Osteoblast (primary cell): ENCODE results near the gene SEMA7A. TPM values are rescaled to one million over a fixed set of nuclear protein-coding genes. Genes with fewer than 3 reads are reported as not detected.

Experiments
- DNase-seq: peaks from one replicate; pipeline ENCODE4 v3.0.0; 2011; ENCODE audit warnings: low spot score, mixed read lengths; ENCODE audit not compliant: insufficient read length; ENCODE audit errors: missing footprints
- H2AFZ ChIP-seq: 2 replicates; pipeline ENCODE4 v1.6.0; 2011; ENCODE audit warnings: mild to moderate bottlenecking, low read length
- H3K27ac ChIP-seq: 2 replicates; pipeline ENCODE4 v1.5.1; 2011; ENCODE audit warnings: mild to moderate bottlenecking, low read depth, low read length, moderate library complexity
- H3K27me3 ChIP-seq: 2 replicates; pipeline ENCODE4 v1.6.0; 2012; ENCODE audit warnings: mild to moderate bottlenecking, control low read depth, inconsistent platforms, low read length, moderate library complexity; ENCODE audit not compliant: insufficient read depth
- H3K36me3 ChIP-seq: 2 replicates; pipeline ENCODE4 v1.5.1; 2011; ENCODE audit warnings: mild to moderate bottlenecking, low read length, control low read depth, moderate library complexity; ENCODE audit not compliant: insufficient read depth
- H3K4me1 ChIP-seq: 2 replicates; pipeline ENCODE4 v1.5.1; 2011; ENCODE audit warnings: mild to moderate bottlenecking, low read length, control low read depth, moderate library complexity; ENCODE audit not compliant: insufficient read depth
- H3K4me2 ChIP-seq: 2 replicates; pipeline ENCODE4 v1.6.0; 2011; ENCODE audit warnings: mild to moderate bottlenecking, low read length; ENCODE audit not compliant: insufficient read depth
- H3K4me3 ChIP-seq: fragments of 200-600 bp; sonication (generic); 3 replicates; pipeline ENCODE4 v1.5.1; 2012; ENCODE audit warnings: mild to moderate bottlenecking, low read length, inconsistent platforms; ENCODE audit not compliant: insufficient read depth
- H3K79me2 ChIP-seq: 2 replicates; pipeline ENCODE4 v1.6.0; 2012; ENCODE audit warnings: mild to moderate bottlenecking, low read length, control low read depth, inconsistent platforms; ENCODE audit not compliant: insufficient read depth
- H3K9me3 ChIP-seq: 2 replicates; pipeline ENCODE4 v1.5.1; 2011; ENCODE audit warnings: low read depth, low read length, control low read depth
- H4K20me1 ChIP-seq: 2 replicates; pipeline ENCODE4 v1.6.0; 2012; ENCODE audit warnings: mild to moderate bottlenecking, low read length, control low read depth; ENCODE audit not compliant: insufficient read depth
- total RNA-seq: library from RNA; depleted of rRNA; stranded (reverse); fragments of >200 nt; gene quantifications from 2 replicates; pipeline ENCODE4 v1.2.3, GENCODE V29; 2012
- TF ChIP-seq, protein P1 (sequence below): IDR thresholded peaks from 2 replicates; pipeline ENCODE4 v1.5.1; 2011; ENCODE audit warnings: mild to moderate bottlenecking, low read depth, low read length, moderate library complexity; ENCODE audit errors: extremely low read depth

The SEMA7A gene
- total RNA-seq, 1 donor, result 30.4 TPM

DNA sequence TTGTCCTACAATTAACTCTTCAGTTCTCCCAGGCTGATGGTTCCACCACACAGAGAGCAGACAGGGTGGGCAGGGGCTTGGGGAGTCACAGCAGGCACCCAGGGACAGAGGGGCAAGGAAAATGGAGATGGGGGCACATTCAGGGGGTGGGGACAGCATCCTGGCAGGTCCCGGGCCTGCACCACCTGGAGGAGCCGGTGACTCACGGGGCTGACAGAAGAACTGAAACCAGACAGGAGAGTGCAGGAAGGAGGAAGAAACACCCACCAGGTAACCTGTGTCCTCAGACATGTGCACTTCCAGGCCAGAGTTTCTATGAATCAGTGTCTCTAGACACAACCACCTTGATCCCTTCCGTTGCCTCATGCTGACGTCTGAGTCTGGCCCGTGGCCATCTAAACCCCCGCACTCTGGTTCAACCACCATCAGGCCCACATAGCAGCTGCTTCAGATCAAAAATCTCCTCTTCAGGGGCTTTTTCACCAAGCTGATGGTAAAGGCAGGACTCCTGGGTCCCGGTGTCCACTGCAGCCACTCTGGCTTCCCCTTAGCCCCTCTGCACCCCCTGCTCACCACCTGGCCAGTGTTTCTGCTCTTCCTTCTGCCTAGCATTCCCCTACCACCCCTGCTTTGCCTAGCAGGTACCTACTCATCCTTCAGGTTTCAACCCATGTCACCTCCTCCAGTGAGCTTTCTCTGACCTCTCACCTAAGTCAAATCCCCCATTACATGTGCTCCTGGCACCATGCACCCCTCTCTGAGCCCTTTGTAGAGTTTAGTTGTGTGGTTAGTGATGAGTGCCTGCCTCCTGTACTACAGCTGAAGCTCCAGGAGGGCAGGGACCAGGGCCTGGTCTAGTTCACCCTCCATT is 49.8 kb downstream of the SEMA7A start:
- no peaks in the 10 kb centered on the region for H3K27me3 ChIP-seq
- peak overlapping the region; percentile 71 for H3K27ac ChIP-seq
- no peaks in the 10 kb centered on the region for H4K20me1 ChIP-seq
- H3K79me2 ChIP-seq, result no peaks in the 10 kb centered on the region
- DNase-seq, result peak; percentile 76
- no peak overlapping the region for H3K4me3 ChIP-seq
- peaks cover 43% of the 10 kb centered on the region for H3K4me1 ChIP-seq
- no peaks in the 10 kb centered on the region for H3K9me3 ChIP-seq
- peak overlapping the region; percentile 23 for H2AFZ ChIP-seq
- no peaks in the 10 kb centered on the region for H3K36me3 ChIP-seq
- TF ChIP-seq, protein P1, sequence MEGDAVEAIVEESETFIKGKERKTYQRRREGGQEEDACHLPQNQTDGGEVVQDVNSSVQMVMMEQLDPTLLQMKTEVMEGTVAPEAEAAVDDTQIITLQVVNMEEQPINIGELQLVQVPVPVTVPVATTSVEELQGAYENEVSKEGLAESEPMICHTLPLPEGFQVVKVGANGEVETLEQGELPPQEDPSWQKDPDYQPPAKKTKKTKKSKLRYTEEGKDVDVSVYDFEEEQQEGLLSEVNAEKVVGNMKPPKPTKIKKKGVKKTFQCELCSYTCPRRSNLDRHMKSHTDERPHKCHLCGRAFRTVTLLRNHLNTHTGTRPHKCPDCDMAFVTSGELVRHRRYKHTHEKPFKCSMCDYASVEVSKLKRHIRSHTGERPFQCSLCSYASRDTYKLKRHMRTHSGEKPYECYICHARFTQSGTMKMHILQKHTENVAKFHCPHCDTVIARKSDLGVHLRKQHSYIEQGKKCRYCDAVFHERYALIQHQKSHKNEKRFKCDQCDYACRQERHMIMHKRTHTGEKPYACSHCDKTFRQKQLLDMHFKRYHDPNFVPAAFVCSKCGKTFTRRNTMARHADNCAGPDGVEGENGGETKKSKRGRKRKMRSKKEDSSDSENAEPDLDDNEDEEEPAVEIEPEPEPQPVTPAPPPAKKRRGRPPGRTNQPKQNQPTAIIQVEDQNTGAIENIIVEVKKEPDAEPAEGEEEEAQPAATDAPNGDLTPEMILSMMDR, result no peak
- H3K4me2 ChIP-seq, result peak overlapping the region; percentile 1

DNA sequence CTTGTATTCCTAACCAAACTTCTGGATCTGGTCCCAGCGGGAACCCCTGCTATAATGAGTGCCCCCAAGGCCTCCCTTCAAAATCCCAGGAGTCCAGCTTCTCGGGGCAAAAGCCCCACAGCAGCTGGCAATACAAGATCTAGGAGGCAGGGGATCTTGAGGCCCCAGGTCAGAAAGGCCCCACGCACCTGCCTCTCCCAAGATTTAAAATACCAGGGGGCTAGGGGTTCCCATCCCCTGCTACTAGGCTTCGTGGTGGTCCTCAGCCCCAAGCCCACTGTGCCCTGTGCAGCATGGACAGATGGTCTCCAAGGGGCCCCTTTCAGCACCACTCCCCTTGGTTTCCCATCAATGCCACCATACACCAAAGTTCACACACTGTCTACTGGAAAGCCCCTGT is 50.5 kb downstream of the SEMA7A start:
- H2AFZ ChIP-seq, result no peak overlapping the region
- H4K20me1 ChIP-seq, result no peaks in the 10 kb centered on the region
- H3K27me3 ChIP-seq, result no peaks in the 10 kb centered on the region
- TF ChIP-seq, protein P1, result no peak
- H3K27ac ChIP-seq, result peak overlapping the region; percentile 71
- no peaks in the 10 kb centered on the region for H3K36me3 ChIP-seq
- H3K4me1 ChIP-seq, result peaks cover 44% of the 10 kb centered on the region
- peak; percentile 58 for DNase-seq
- no peak overlapping the region for H3K4me3 ChIP-seq
- no peak overlapping the region for H3K4me2 ChIP-seq
- H3K79me2 ChIP-seq, result no peaks in the 10 kb centered on the region
- no peaks in the 10 kb centered on the region for H3K9me3 ChIP-seq

DNA sequence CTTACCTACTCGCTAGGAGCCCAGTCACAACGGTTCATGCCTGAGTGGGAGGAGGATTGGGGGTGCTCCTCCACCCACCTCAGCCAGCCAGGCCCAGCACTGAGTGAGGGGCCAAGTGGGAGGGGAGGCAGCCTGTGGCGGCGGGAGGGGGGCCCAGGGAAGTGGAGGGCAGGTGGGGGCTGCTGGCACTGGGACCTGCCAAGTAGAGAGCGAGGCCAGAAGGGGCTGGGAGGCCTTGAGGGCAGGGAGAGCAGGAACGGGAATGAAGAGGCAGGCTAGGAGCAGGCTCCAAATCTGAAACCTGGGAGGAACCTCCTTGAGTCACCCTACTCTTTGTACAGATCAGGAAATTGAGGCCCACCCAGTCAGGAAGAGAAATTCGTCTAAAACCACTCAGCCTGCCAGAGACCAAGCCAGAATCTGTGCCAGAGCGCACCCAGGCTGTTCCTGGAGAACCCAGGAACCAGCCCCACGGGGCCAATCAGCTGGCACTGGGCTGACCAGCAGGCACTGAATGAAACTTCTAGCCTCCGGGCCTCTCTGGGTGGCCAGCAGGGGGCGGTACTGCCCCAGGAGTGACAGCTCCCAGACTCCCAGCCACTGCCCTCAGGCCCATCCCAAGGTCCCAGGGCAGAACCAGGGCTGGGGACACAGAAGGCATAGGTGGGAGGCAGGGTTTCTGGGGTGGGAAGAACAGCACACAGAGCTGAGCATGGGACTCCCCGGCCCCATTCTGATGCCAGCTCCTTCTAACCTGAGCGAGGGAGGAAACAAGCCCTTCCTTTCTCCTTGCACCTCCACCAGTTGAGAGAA is 51.5 kb downstream of the SEMA7A start:
- peak overlapping the region; percentile 55 for H3K4me2 ChIP-seq
- no peak overlapping the region for H3K4me3 ChIP-seq
- DNase-seq, result peak; percentile 99
- no peaks in the 10 kb centered on the region for H3K79me2 ChIP-seq
- no peaks in the 10 kb centered on the region for H3K36me3 ChIP-seq
- H3K27me3 ChIP-seq, result no peaks in the 10 kb centered on the region
- H2AFZ ChIP-seq, result peak overlapping the region; percentile 64
- H4K20me1 ChIP-seq, result no peaks in the 10 kb centered on the region
- H3K4me1 ChIP-seq, result peaks cover 44% of the 10 kb centered on the region
- H3K9me3 ChIP-seq, result no peaks in the 10 kb centered on the region
- peak overlapping the region; percentile 77 for H3K27ac ChIP-seq
- TF ChIP-seq, protein P1, result peak; percentile 97

DNA sequence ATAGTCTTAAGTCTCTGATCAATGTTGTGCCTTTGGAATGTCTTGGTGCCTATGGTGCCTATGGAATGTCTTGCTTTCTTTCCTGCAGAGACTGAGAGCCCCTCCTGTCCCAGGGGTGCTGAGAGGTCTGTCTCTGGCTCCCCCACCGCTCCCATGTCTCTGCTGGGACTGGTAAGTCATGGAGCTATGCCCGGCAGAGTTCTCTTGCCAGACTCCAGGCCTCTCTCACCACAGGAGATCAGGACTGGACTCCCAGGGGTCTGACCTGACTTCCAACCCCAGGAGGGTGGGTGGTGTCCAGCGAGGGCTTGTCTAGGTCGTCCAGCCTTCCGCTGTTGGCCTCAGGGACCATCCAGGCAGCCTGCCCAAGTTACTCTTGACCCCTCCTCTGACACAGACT is 52.3 kb downstream of the SEMA7A start:
- peak; percentile 90 for DNase-seq
- peak overlapping the region; percentile 77 for H3K27ac ChIP-seq
- no peak overlapping the region for H2AFZ ChIP-seq
- H3K79me2 ChIP-seq, result no peaks in the 10 kb centered on the region
- TF ChIP-seq, protein P1, result no peak
- no peaks in the 10 kb centered on the region for H3K36me3 ChIP-seq
- H4K20me1 ChIP-seq, result no peaks in the 10 kb centered on the region
- peak overlapping the region; percentile 23 for H3K4me2 ChIP-seq
- H3K4me1 ChIP-seq, result peaks cover 44% of the 10 kb centered on the region
- no peak overlapping the region for H3K4me3 ChIP-seq
- H3K9me3 ChIP-seq, result no peaks in the 10 kb centered on the region
- no peaks in the 10 kb centered on the region for H3K27me3 ChIP-seq
